HK-2 (cell line): ENCODE measurements around the gene NAPG.
A peak's percentile ranks its signal among the peaks of the same experiment; 100 is the strongest.
"Not testable (repeated sequence)": the region's sequence is repeated elsewhere in the genome, so short reads cannot be mapped to it uniquely, and the experiment has no call there.

Source experiments
- DNase-seq: peaks from one replicate; pipeline ENCODE4 v3.0.0-alpha.2; 2018; ENCODE audit not compliant: unreplicated experiment

NAPG gene

GRCh38 chr18:10525697-10526560 is at the start of gene NAPG:
TSS of gene NAPG (plus strand) at chr18:10526027. CDS start at chr18:10526103, 76 bp downstream.
- DNase-seq = peak; percentile 78

DNA sequence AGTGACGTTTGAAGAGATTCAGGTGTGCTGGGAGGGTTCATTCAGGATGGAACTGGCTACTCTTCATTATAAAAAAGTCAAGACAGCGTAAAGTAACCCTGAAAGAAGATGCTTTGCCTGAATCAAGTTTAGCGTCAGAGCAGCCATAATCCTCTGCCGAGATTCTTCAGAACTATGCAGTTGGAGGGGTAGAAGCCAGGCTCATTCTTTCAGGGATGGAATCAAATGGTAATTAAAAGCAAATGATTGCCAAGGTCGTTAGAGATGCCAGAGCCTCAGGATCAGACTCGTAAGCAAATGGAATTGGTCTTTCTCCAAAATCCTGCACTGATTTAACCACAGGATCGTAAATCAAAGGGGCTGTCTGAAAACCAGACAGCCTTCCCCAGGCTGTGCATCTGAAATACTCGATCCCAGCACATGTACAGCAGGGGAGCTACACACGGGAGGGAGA is 49.5 kb upstream of the NAPG start:
- no peak for DNase-seq

- DNase-seq = no peak
Observed at GRCh38 chr18:10477121-10477862, 48.5 kb upstream of the NAPG start.

DNA sequence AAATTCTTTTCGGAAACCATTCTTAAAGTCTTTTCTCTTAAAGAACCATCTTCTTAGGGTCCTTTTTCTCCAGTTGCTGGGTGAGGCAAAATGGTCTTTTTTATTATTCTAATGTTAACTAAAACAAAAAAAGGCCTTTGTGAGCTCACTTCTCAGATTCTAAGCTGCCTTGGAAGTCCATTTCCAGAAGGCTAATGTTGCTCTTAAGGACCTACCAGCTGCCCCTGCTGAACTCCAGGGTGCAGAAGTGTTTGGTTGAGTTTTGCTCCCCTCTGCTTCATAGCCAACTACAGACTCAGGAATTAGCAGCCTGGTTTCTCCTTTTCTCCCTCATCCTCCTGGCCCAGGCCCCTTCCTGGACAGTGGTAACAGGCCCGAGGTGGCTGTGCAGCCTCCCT is 48.0 kb upstream of the NAPG start:
- DNase-seq = no peak

DNA sequence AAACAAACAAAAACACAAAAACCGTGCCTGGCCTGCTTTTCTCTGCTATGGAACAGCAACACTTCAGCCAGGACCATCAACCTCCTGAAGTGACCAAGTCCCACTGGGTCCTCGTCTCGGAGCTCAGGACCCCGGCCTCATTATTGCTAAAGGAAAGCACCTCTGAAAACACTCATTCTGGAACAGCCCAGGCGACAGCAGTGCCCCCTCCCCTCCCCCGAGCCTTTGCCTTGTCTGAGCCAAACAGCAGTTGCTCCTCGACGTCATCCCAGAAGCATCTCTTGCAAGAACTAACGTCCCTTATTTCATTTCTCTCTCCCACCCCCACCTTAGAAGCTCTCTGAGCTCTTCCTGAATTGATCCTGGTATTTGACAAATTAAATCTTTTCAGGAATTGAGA is 44.0 kb upstream of the NAPG start:
- DNase-seq = no peak

GRCh38 chr18:10482363-10482984 is 43.4 kb upstream of the NAPG start:
- no peak for DNase-seq

DNA sequence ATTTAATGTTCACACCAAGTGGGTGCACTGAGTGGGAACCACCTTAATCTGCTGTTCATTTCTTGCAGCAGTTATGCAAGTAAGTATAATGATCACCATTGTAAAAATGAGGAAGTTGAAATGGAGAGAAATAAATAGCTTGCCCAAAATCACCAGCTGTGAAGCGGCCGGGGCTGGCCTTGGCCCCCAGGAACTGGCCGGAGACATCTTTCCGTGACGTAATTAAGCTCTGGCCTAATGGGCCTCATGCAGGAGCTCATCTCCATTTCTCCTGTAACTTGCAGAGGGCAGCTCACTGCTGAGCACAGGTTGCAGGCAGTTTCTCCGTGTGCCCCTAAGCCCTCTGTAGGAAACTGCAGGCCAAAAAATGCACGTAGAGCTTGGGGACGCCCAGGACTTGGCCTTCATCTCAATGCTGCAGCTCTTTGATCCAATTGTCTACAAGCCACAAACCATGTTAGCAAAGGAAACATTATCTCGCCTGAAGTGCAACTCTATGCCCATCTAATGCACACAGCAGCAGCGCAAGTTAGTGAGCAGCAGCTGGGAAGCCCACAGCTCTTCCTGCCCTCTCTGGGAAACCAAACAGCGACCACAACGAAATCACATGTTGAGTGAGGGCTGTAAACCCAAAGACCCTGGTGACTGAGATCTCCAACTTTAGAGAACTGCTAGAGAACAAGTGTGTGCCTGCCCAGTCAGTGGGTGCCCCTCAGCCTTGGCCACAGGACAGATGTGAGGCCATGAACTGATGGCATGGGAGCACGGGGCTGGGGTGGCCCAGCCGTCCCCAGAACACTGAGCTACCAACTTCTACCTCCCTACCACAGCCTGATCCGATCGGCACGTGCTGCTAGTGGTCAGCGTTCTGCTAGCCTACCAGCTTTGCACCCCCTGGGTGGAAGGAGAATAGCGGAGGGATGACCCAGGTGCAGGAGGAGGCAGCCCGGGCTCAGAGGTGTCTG is 42.6 kb upstream of the NAPG start:
- DNase-seq = no peak

DNA sequence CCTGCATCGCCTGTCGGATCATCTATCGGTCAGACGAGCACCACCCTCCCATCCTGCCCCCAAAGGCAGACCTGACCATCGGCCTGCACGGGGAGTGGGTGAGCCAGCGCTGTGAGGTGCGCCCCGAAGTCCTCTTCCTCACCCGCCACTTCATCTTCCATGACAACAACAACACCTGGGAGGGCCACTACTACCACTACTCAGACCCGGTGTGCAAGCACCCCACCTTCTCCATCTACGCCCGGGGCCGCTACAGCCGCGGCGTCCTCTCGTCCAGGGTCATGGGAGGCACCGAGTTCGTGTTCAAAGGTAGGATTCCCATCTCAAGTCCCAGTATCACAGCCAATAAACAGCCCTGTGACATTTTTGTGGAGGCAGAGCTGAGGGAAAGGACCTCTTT is 40.4 kb upstream of the NAPG start:
- no peak for DNase-seq

DNA sequence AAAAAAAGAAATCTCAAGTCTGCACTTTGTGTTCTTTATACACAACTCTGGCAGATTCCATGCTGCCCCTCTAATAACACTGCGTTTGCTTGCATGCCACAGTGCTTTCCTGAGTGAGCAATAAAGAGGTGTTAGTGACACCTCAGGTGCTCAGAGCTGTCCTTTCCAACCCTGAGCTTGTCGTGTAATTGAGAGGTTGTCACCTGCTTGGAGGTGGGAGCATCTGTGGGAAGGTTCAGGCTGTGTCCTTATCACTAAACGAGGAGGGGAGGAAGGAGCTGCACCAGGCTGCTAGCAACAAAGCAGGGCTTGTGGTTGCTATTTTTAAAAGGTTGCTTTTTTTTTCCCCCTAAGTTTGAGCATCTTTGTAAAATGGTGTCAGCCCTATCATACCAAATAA is 39.5 kb upstream of the NAPG start:
- no peak for DNase-seq

DNA sequence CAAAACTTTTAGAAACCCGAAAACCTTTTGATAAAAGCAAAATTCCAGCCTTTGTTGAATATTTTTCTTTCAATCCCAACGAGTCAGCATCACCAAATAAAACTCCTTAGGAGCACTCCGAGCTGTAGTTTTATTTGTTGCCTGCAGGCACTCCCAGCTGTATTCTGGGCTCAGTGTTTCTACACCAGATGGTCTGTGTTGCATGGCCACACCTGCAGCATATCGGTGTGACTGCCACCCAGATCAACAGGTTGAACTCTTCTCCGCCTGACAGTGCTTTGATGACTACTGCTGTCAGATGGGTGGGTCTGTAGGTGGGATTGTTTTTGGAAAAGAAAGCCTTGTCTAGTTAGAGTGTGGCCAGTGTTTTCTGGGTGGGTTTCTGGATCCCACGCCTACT is 38.7 kb upstream of the NAPG start:
- no peak for DNase-seq

GRCh38 chr18:10488017-10488416 is 37.8 kb upstream of the NAPG start:
- no peak for DNase-seq

GRCh38 chr18:10490401-10491165 is 35.2 kb upstream of the NAPG start:
- DNase-seq = no peak

DNA sequence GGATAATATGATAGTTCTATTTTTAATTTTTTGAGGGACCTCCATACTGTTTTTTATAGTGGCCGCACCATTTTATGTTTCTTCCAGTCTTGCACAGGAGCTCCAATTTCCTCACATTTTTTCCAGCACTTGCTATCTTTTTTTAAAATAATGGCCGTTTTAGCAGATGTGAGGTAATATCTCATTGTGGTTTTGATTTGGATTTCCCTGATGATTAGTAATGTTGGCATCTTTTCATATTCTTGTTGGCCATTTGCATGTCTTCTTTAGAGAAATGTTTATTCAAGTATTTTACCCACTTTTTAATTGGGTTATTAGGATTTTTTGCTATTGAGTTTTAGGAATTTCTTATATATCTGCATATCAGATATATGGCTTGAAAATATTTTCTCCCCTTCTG is 29.9 kb upstream of the NAPG start:
- DNase-seq = no peak

GRCh38 chr18:10497206-10497749 is 28.5 kb upstream of the NAPG start:
- DNase-seq = no peak

DNA sequence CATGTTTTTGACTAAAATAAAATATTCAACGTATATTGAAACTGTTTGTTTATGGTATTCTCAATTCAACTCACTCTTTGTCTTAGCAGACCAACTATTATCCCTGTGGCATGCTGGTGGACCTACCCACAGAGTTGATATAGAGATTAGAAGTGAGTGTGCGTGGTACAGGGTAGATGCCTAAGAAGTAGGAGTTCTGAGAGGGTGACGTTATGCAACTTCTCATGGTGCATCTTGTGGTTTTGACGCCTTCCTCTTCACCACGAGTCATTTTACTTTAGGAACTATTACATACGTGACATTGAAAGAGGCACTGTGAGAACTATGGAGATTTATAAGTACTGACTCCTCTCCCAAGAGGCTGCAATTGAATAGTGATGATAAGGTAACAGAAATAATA is 26.6 kb upstream of the NAPG start:
- DNase-seq = no peak

- DNase-seq = no peak
Observed at GRCh38 chr18:10500038-10500437, 25.8 kb upstream of the NAPG start.

DNA sequence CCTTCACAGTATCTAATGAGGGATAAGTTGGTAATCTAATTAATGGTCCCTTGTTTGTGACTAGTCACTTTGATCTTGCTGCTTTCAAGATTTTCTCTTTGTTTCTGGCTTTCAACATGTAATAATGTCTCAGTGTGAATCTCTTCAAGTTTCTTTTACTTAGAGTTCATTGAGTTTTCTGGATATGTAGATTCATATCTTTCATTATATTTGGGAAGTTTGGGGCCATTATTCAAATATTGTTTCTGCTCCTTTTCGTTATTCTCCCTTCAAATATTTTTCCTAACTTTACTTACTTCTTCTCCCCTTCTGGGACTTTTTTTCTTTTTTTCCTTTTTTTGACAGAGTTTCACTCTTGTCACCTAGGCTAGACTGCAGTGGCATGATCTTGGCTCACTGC is 21.1 kb upstream of the NAPG start:
- no peak for DNase-seq

GRCh38 chr18:10505892-10506291 is 19.9 kb upstream of the NAPG start:
- DNase-seq = not testable (repeated sequence)

GRCh38 chr18:10508591-10508990 is 17.2 kb upstream of the NAPG start:
- DNase-seq = no peak

GRCh38 chr18:10511236-10511635 is 14.6 kb upstream of the NAPG start:
- DNase-seq = no peak
